PFSK-1 (cell line): ENCODE measurements around the gene TNFSF12.

ENCODE experiments used
- FOXP2 ChIP-seq: optimal IDR thresholded peaks from 2 replicates; pipeline ENCODE3; 2011; ENCODE audit warnings: borderline replicate concordance, control low read depth, inconsistent platforms; ENCODE audit not compliant: insufficient read depth; ENCODE audit errors: extremely low read length, extremely low read depth
- POLR2AphosphoS5 ChIP-seq: IDR thresholded peaks from 2 replicates; pipeline ENCODE4 v1.6.1; 2012; ENCODE audit warnings: low read depth, mild to moderate bottlenecking, control low read depth, low read length, moderate library complexity
- REST ChIP-seq, 2 experiments: IDR thresholded peaks; 2 replicates each; pipeline versions ENCODE4 v1.6.1 to v1.8.0; 2011 to 2012; ENCODE audit warnings: low read depth in 2 of 2, low read length in 2 of 2, control low read depth in 1 of 2, inconsistent platforms in 1 of 2, mild to moderate bottlenecking in 1 of 2, moderate library complexity in 1 of 2; ENCODE audit not compliant: insufficient read depth in 1 of 2
- SIN3A ChIP-seq: IDR thresholded peaks from 2 replicates; pipeline ENCODE4 v1.6.1; 2012; ENCODE audit warnings: mild to moderate bottlenecking, low read length, moderate library complexity, borderline replicate concordance; ENCODE audit not compliant: insufficient read depth
- TAF1 ChIP-seq: IDR thresholded peaks from 2 replicates; pipeline ENCODE4 v1.6.1; 2012; ENCODE audit warnings: low read length, control low read depth, borderline replicate concordance; ENCODE audit not compliant: insufficient read depth

Gene TNFSF12

GRCh38 chr17:7562208-7562605, 13.3 kb downstream of the TNFSF12 start:
- TF ChIP-seq FOXP2: no peak
- TF ChIP-seq TAF1: no peak
- no peak for TF ChIP-seq REST (IDR thresholded peaks at IDR 0.05; ENCODE audit: insufficient read depth in 1 of 2, low read depth in 2 of 2, low read length in 2 of 2)
- TF ChIP-seq POLR2AphosphoS5: no peak
- no peak for TF ChIP-seq SIN3A

GRCh38 chr17:7563115-7563869, 14.4 kb downstream of the TNFSF12 start:
- TF ChIP-seq FOXP2 (no peak), REST (IDR thresholded peaks at IDR 0.05; ENCODE audit: insufficient read depth in 1 of 2, low read depth in 2 of 2, low read length in 2 of 2) (no peak)

- TF ChIP-seq TAF1: no peak
- no peak for TF ChIP-seq FOXP2
- TF ChIP-seq REST (IDR thresholded peaks at IDR 0.05; ENCODE audit: insufficient read depth in 1 of 2, low read depth in 2 of 2, low read length in 2 of 2): no peak
Measured at GRCh38 chr17:7569571-7569970, 20.7 kb downstream of the TNFSF12 start.

- TF ChIP-seq TAF1 (no peak), REST (IDR thresholded peaks at IDR 0.05; ENCODE audit: insufficient read depth in 1 of 2, low read depth in 2 of 2, low read length in 2 of 2) (no peak), FOXP2 (no peak), POLR2AphosphoS5 (no peak), SIN3A (no peak)
Measured at GRCh38 chr17:7570351-7570750, 21.5 kb downstream of the TNFSF12 start.

GRCh38 chr17:7572338-7572587, 23.4 kb downstream of the TNFSF12 start:
- TF ChIP-seq FOXP2 (peak; percentile 69), SIN3A (no peak), REST (IDR thresholded peaks at IDR 0.05; ENCODE audit: insufficient read depth in 1 of 2, low read depth in 2 of 2, low read length in 2 of 2) (no peak)
